K562 (cell line): ENCODE measurements around the gene C16orf96. TPM values are rescaled to one million over a fixed set of nuclear protein-coding genes. Genes with fewer than 3 reads are reported as not detected.
A peak's percentile ranks its signal among the peaks of the same experiment; 100 is the strongest.

Source experiments
- ATAC-seq: fragments of 200-7000 bp; cut with Tn5 transposase; 3 replicates; pipeline ENCODE4 v1.9.1; 2020; ENCODE audit warnings: moderate library complexity
- BruUV-seq: library from RNA; stranded (reverse); fragments of 400-500 nt; replicated peaks from 2 replicates; lab custom pipeline; 2021; lab: Mats Ljungman, UMichigan
- CTCF ChIA-PET: fragments of 300-600 bp; formaldehyde crosslinking; extraction: SDS; loops from one replicate; lab custom pipeline; 2021; ENCODE audit warnings: low intra/inter-chr PET ratio; lab: Yijun Ruan, JAX
- POLR2A ChIA-PET: fragments of 300-600, 350-650 bp; sonication (Branson Sonifier 250); formaldehyde crosslinking; extraction: SDS; loops from one replicate; lab custom pipeline; 2021; ENCODE audit warnings: antibody characterized with exemption, inconsistent platforms; lab: Yijun Ruan, JAX
- DNase-seq, 4 experiments: peaks; one replicate each; pipeline versions ENCODE4 v3.0.0 to v3.0.0-alpha.2; 2011 to 2018; ENCODE audit warnings: low spot score in 3 of 4, mixed read lengths in 3 of 4; ENCODE audit errors: extremely low read depth in 1 of 4
- FAIRE-seq: peaks from 2 replicates; lab custom pipeline; 2011; peaks lifted over from hg19 to GRCh38; lab: Jason Lieb, UNC
- H2AFZ ChIP-seq: 2 replicates; pipeline ENCODE4 v1.6.0; 2011; ENCODE audit warnings: low read depth, low read length, control low read depth, inconsistent platforms
- H3K27ac ChIP-seq: fragments of 200-600 bp; 3 replicates; pipeline ENCODE4 v1.8.0; 2011; ENCODE audit warnings: low read depth, mild to moderate bottlenecking, control low read depth, inconsistent platforms, low read length, moderate library complexity, mixed read lengths; ENCODE audit errors: extremely low read depth
- H3K27me3 ChIP-seq, 2 experiments: fragments of 300-600 bp in 1 of 2; 2 replicates in 1 of 2; 3 replicates in 1 of 2; pipeline versions ENCODE4 v1.6.0 to v1.8.0; 2011; ENCODE audit warnings: inconsistent platforms in 2 of 2, low read length in 2 of 2, mild to moderate bottlenecking in 1 of 2, mixed read lengths in 1 of 2, moderate library complexity in 1 of 2; ENCODE audit not compliant: control insufficient read depth in 2 of 2, insufficient read depth in 2 of 2
- H3K36me3 ChIP-seq: fragments of 300-600 bp; 3 replicates; pipeline ENCODE4 v1.8.0; 2011; ENCODE audit warnings: mild to moderate bottlenecking, low read length, inconsistent platforms; ENCODE audit not compliant: control insufficient read depth, insufficient read depth
- H3K4me1 ChIP-seq, 2 experiments: fragments of 200-600 bp in 1 of 2; replicated peaks in 1 of 2; 2 replicates in 1 of 2; 3 replicates in 1 of 2; pipeline versions ENCODE4 v1.5.1 to v1.8.0; 2011; ENCODE audit warnings: inconsistent platforms in 2 of 2, low read length in 2 of 2, mild to moderate bottlenecking in 1 of 2, mixed read lengths in 1 of 2, moderate library complexity in 1 of 2; ENCODE audit not compliant: control insufficient read depth in 2 of 2, insufficient read depth in 2 of 2
- H3K4me2 ChIP-seq: 2 replicates; pipeline ENCODE4 v1.6.1; 2011; ENCODE audit warnings: low read length, control low read depth, inconsistent platforms, mixed read lengths; ENCODE audit not compliant: insufficient read depth
- H3K4me3 ChIP-seq: fragments of 200-600 bp; sonication (generic), shearing (Covaris generic); 2 replicates; pipeline ENCODE4 v1.5.1; 2016; ENCODE audit warnings: control low read depth, inconsistent platforms
- H3K79me2 ChIP-seq: fragments of 200-600 bp; 3 replicates; pipeline ENCODE4 v1.8.0; 2011; ENCODE audit warnings: low read length, inconsistent platforms; ENCODE audit not compliant: control insufficient read depth, insufficient read depth
- H3K9ac ChIP-seq, 2 experiments: 2 replicates each; pipeline versions ENCODE4 v1.6.0 to v1.6.1; 2011; ENCODE audit warnings: low read depth in 2 of 2, low read length in 2 of 2, control low read depth in 1 of 2, inconsistent platforms in 1 of 2, mild to moderate bottlenecking in 1 of 2, mixed read lengths in 1 of 2; ENCODE audit not compliant: insufficient read depth in 1 of 2
- H3K9me1 ChIP-seq: one replicate; pipeline ENCODE4 v1.6.0; 2011; ENCODE audit warnings: inconsistent platforms, mild to moderate bottlenecking, low read length, moderate library complexity; ENCODE audit not compliant: control insufficient read depth, insufficient read depth
- H3K9me3 ChIP-seq: replicated peaks from 2 replicates; pipeline ENCODE4 v1.5.1; 2011; ENCODE audit warnings: low read depth, low read length, inconsistent platforms; ENCODE audit not compliant: control insufficient read depth, insufficient read depth
- H4K20me1 ChIP-seq: replicated peaks from 2 replicates; pipeline ENCODE4 v1.6.1; 2011; ENCODE audit warnings: low read length, inconsistent platforms, mixed read lengths; ENCODE audit not compliant: control insufficient read depth, insufficient read depth
- CEBPG ChIP-seq, 3 experiments: fragments of 200-800 bp in 1 of 3; sonication (Bioruptor generic) in 1 of 3; sonication (generic) in 1 of 3; formaldehyde crosslinking in 1 of 3; IDR thresholded peaks in 2 of 3; conservative IDR thresholded peaks in 1 of 3; 2 replicates each; pipeline versions ENCODE4 v1.6.1 to v1.8.0; 2016 to 2022; ENCODE audit warnings: missing compliant biosample characterization in 2 of 3, missing genetic modification characterization in 2 of 3, mild to moderate bottlenecking in 1 of 3, missing genetic modification reagents in 1 of 3
- NCOA1 ChIP-seq: fragments of 450-650 bp; IDR thresholded peaks from 2 replicates; pipeline ENCODE4 v1.6.1; 2016; ENCODE audit warnings: low read depth
- POLR2G ChIP-seq: fragments of 200-400 bp; formaldehyde crosslinking; IDR thresholded peaks from 2 replicates; pipeline ENCODE4 v1.6.1; 2017; ENCODE audit warnings: low read depth, mild to moderate bottlenecking, antibody characterized with exemption, low read length, moderate library complexity
- PRMT5 ChIP-seq: sonication (generic); formaldehyde crosslinking; IDR thresholded peaks from 2 replicates; pipeline ENCODE4 v1.5.0; 2020; ENCODE audit warnings: missing genetic modification reagents
- XRCC5 ChIP-seq: fragments of 200-400 bp; formaldehyde crosslinking; IDR thresholded peaks from 2 replicates; pipeline ENCODE4 v1.6.1; 2017; ENCODE audit warnings: low read depth, mild to moderate bottlenecking, low read length
- YY1 ChIP-seq, 3 experiments: IDR thresholded peaks; 2 replicates each; pipeline ENCODE4 v1.6.1; 2011; ENCODE audit warnings: low read length in 2 of 3, mild to moderate bottlenecking in 2 of 3, moderate library complexity in 2 of 3, borderline replicate concordance in 1 of 3, control low read depth in 1 of 3, low read depth in 1 of 3; ENCODE audit not compliant: insufficient read depth in 3 of 3, insufficient replicate concordance in 2 of 3, control insufficient read depth in 1 of 3, insufficient read length in 1 of 3; ENCODE audit errors: extremely low read depth in 1 of 3
- WGBS: fragments of 100-300 bp; shearing (Covaris generic); methylation state at CpG from one replicate; pipeline ENCODE4 v1.1.6; 2016; ENCODE audit warnings: low coverage, mixed read lengths; ENCODE audit not compliant: insufficient coverage; ENCODE audit errors: missing lambda C conversion rate; 5-methylcytosine and 5-hydroxymethylcytosine counted together
- in situ Hi-C: fragments of 300-500 bp; cut with MboI; formaldehyde crosslinking; loops from 4 replicates; pipeline ENCODE4 v1.15.0; 2018; ENCODE audit warnings: inconsistent platforms, mixed read lengths
- intact Hi-C: fragments of 100-400 bp; cut with micrococcal nuclease; formaldehyde crosslinking; loops from 2 replicates; pipeline ENCODE4 v1.14.2; 2022
- polyA plus RNA-seq, 8 experiments: library from polyadenylated mRNA; depleted of rRNA in 4 of 8; stranded (reverse) in 5 of 8; unstranded in 3 of 8; fragments of >200 nt; fragmentation: Nextera tagmentation in 2 of 8; fragmentation: Illumina TruSeq in 1 of 8; extraction: Ambion mirVana in 2 of 8; extraction: Trizol in 1 of 8; gene quantifications; 2 replicates each; pipeline versions ENCODE4 v1.2.1 to v1.2.3, GENCODE V29; 2011 to 2014; ENCODE audit warnings: inconsistent platforms in 1 of 8, missing spikeins in 1 of 8
- total RNA-seq, 7 experiments: library from RNA; depleted of rRNA in 6 of 7; stranded (reverse); fragments of >200 nt in 6 of 7; fragmentation: Illumina TruSeq in 2 of 7; extraction: Trizol in 2 of 7; gene quantifications; 2 replicates each; pipeline versions ENCODE4 v1.2.1 to v1.2.3, GENCODE V29; 2011 to 2021; ENCODE audit warnings: low replicate concordance in 1 of 7
- TF ChIP-seq, protein P1 (sequence below), 3 experiments: IDR thresholded peaks in 2 of 3; conservative IDR thresholded peaks in 1 of 3; 2 replicates each; pipeline ENCODE4 v1.5.1; 2011 to 2012; ENCODE audit warnings: low read length in 3 of 3, mild to moderate bottlenecking in 3 of 3, control low read depth in 2 of 3, improper control_type of control experiment in 1 of 3, inconsistent platforms in 1 of 3, low read depth in 1 of 3, mixed read lengths in 1 of 3, moderate library complexity in 1 of 3; ENCODE audit not compliant: insufficient read depth in 2 of 3

C16orf96 gene
- total and polyA plus RNA-seq, 9 of the 15 experiments (the other 6 are each of a cell fraction or from before 2014, with no cell fraction given): not detected

DNA sequence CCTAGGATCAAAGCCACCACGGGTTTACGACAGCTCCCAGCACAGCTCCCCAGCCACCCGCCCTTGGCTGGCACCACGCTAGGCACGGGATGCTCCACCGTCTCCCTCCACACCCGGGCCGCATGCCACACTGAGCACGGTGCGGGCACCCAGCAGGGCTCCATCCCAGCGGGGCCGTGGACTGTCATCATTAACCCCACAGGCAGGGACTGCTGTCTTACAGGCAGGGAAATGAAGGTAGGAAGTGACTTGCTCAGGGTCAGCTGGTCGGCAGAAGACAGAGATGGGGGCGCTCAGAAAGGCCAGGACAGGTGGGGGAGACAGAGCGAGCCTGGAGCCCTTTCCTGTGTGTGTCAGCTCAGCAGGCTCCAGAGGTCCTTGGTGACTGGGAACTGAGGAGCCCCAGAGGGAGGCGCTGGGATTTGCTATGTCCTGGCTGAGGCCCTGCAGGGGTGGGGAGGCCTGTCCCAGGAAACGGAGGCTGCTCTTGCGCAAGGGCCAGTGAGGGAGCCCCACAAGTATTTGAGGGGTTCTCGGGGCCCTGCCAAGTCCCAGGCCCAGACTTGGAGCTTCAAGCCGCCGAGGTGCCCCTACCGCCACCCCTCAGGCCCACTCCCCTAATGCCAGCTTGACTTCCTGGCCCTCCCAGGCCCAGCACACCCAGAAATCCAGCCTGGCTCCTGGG, 55.3 kb downstream of the C16orf96 start (continued):
- TF ChIP-seq CEBPG (CRISPR knock-in tag; IDR thresholded peaks at IDR 0.05) (peak; percentile 70), CEBPG (tag; conservative IDR thresholded peaks at IDR 0.05 in 1 of 2, IDR thresholded peaks at IDR 0.05 in 1 of 2) (peak in 1 of 2 experiments; percentile 43; a peak in 1 of 4 replicates), XRCC5 (no peak)

DNA sequence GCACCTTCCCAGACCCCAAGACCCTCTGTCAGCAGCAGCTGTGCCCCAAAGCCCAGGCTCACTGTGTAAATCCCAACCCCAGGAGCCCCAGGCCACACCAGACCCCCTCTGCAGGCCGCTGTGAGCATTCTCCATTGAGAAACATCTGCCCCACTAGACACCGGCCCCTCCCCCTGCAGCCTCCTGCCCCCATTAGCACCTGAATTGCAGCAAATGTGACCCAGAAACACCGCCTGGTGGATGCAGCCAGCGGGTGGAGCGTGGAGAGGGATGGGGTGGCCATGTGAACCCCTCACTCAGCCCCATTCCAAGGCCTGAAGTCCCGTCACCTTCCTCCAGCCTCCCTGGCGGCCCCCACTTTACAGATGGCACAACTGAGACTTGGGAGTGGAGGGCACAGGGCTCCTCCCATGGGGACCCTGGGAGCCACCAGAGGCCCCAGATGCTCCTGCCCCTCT, 56.4 kb downstream of the C16orf96 start:
- H3K79me2 ChIP-seq: peaks cover 39% of the 10 kb centered on the region
- peaks cover 16 to 89% of the 10 kb centered on the region in 2 experiments for H3K4me1 ChIP-seq
- H3K27me3 ChIP-seq: no peaks in the 10 kb centered on the region
- intact Hi-C loops (no loop called here), in situ Hi-C loops (no loop called here)
- H3K9me1 ChIP-seq: peaks cover 17% of the 10 kb centered on the region
- TF ChIP-seq NCOA1 (no peak), PRMT5 (CRISPR knock-in tag) (no peak), POLR2G (peak; percentile 64; the same call in 1 of the 2 replicates), YY1 (IDR thresholded peaks at IDR 0.05; ENCODE audit: borderline replicate concordance in 1 of 3, control insufficient read depth in 1 of 3, extremely low read depth in 1 of 3, insufficient read depth in 3 of 3, insufficient read length in 1 of 3, insufficient replicate concordance in 2 of 3, low read depth in 1 of 3, low read length in 2 of 3) (peak in 1 of 3 experiments; percentile 6)
- TF ChIP-seq, protein P1, sequence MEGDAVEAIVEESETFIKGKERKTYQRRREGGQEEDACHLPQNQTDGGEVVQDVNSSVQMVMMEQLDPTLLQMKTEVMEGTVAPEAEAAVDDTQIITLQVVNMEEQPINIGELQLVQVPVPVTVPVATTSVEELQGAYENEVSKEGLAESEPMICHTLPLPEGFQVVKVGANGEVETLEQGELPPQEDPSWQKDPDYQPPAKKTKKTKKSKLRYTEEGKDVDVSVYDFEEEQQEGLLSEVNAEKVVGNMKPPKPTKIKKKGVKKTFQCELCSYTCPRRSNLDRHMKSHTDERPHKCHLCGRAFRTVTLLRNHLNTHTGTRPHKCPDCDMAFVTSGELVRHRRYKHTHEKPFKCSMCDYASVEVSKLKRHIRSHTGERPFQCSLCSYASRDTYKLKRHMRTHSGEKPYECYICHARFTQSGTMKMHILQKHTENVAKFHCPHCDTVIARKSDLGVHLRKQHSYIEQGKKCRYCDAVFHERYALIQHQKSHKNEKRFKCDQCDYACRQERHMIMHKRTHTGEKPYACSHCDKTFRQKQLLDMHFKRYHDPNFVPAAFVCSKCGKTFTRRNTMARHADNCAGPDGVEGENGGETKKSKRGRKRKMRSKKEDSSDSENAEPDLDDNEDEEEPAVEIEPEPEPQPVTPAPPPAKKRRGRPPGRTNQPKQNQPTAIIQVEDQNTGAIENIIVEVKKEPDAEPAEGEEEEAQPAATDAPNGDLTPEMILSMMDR (IDR thresholded peaks at IDR 0.05 in 2 of 3, conservative IDR thresholded peaks at IDR 0.05 in 1 of 3; ENCODE audit: insufficient read depth in 2 of 3, low read depth in 1 of 3, low read length in 3 of 3): peak in 1 of 3 experiments; percentile 39; a peak in 1 of 6 replicates
- H3K27ac ChIP-seq: no peak overlapping the region
- WGBS: 74% methylated on average over 7 of the region's 7 CpGs
- ChIA-PET POLR2A (interaction anchor here (1.5 kb wide), 1 partner anchor 15 kb away, joined by 6 read pairs; no protein-coding TSS in a partner anchor), CTCF (no interaction called here)
- no peak for FAIRE-seq
- H3K9me3 ChIP-seq: no peaks in the 10 kb centered on the region
- peaks cover 32% of the 10 kb centered on the region; the same call in 1 of the 3 replicates for H3K36me3 ChIP-seq
- no peak for DNase-seq
- no peak overlapping the region for H3K4me2 ChIP-seq
- H3K9ac ChIP-seq: peak overlapping the region in 1 of 2 experiments; percentile 80; a peak in 2 of 4 replicates
- no peak overlapping the region for H2AFZ ChIP-seq
- BruUV-seq: no TSS peak
- no peak for ATAC-seq
- H4K20me1 ChIP-seq: peaks cover 32% of the 10 kb centered on the region
- H3K4me3 ChIP-seq: 0 out of 2 replicates have a peak overlapping the region, but pooled peaks have one; percentile 94
